Endothelial cell of umbilical vein (primary cell): ENCODE data around the gene TMEM47. TPM values are rescaled to one million over a fixed set of nuclear protein-coding genes. Genes with fewer than 3 reads are reported as not detected.
A peak's percentile ranks its signal among the peaks of the same experiment; 100 is the strongest.

Experiments used
- Bru-seq: library from RNA; stranded (reverse); fragments of 400-500 nt; gene quantifications from one replicate; lab custom pipeline; 2021; lab: Mats Ljungman, UMichigan
- BruChase-seq, 2 experiments: library from RNA; stranded (reverse); fragments of 400-500 nt; gene quantifications; one replicate each; lab custom pipeline; 2021; lab: Mats Ljungman, UMichigan
- BruUV-seq: library from RNA; stranded (reverse); fragments of 400-500 nt; replicated peaks from 2 replicates; lab custom pipeline; 2021; lab: Mats Ljungman, UMichigan
- CTCF ChIA-PET: fragments of 300-600, 350-600 bp; sonication (Branson Sonifier 250); formaldehyde crosslinking; loops from one replicate; lab custom pipeline; 2021; ENCODE audit warnings: antibody characterized with exemption, inconsistent platforms; lab: Charles Lee
- POLR2A ChIA-PET: fragments of 300-600, 350-600 bp; sonication (Branson Sonifier 250); formaldehyde crosslinking; loops from one replicate; lab custom pipeline; 2021; ENCODE audit warnings: antibody characterized with exemption, inconsistent platforms; lab: Charles Lee
- DNase-seq: peaks from one replicate; pipeline ENCODE4 v3.0.0-alpha.2; 2011; ENCODE audit warnings: low read depth, low spot score
- FAIRE-seq: peaks from 2 replicates; lab custom pipeline; 2011; peaks lifted over from hg19 to GRCh38; lab: Jason Lieb, UNC
- H2AFZ ChIP-seq: 2 replicates; pipeline ENCODE4 v1.6.0; 2012; ENCODE audit warnings: low read depth, low read length, control low read depth, inconsistent platforms
- H3K27ac ChIP-seq: 2 replicates; pipeline ENCODE4 v1.5.1; 2011; ENCODE audit warnings: low read depth, mild to moderate bottlenecking, control low read depth, low read length, moderate library complexity; ENCODE audit not compliant: insufficient read depth
- H3K27me3 ChIP-seq, 2 experiments: 2 replicates each; pipeline versions ENCODE4 v1.6.0 to v1.6.1; 2011; ENCODE audit warnings: low read length in 2 of 2, mixed read lengths in 1 of 2; ENCODE audit not compliant: control insufficient read depth in 2 of 2, insufficient read depth in 2 of 2
- H3K36me3 ChIP-seq, 2 experiments: 2 replicates in 1 of 2; 3 replicates in 1 of 2; pipeline ENCODE4 v1.5.1; 2011; ENCODE audit warnings: low read length in 2 of 2, mild to moderate bottlenecking in 1 of 2, moderate library complexity in 1 of 2; ENCODE audit not compliant: control insufficient read depth in 2 of 2, insufficient read depth in 2 of 2; ENCODE audit errors: extremely low read depth in 1 of 2
- H3K4me1 ChIP-seq: 3 replicates; pipeline ENCODE4 v1.5.1; 2011; ENCODE audit warnings: mild to moderate bottlenecking, low read length; ENCODE audit not compliant: control insufficient read depth, insufficient read depth; ENCODE audit errors: extremely low read depth
- H3K4me2 ChIP-seq: 2 replicates; pipeline ENCODE4 v1.6.1; 2011; ENCODE audit warnings: low read length, control low read depth, mixed read lengths; ENCODE audit not compliant: insufficient read depth
- H3K4me3 ChIP-seq, 3 experiments: fragments of 200-600 bp in 1 of 3; sonication (generic), shearing (Covaris generic) in 1 of 3; replicated peaks in 1 of 3; 2 replicates each; pipeline ENCODE4 v1.5.1; 2011 to 2016; ENCODE audit warnings: control low read depth in 3 of 3, low read length in 3 of 3, mild to moderate bottlenecking in 2 of 3, inconsistent platforms in 1 of 3, low read depth in 1 of 3, moderate library complexity in 1 of 3; ENCODE audit not compliant: insufficient read depth in 1 of 3
- H3K79me2 ChIP-seq: 2 replicates; pipeline ENCODE4 v1.6.0; 2012; ENCODE audit warnings: low read length, inconsistent platforms; ENCODE audit not compliant: control insufficient read depth, insufficient read depth
- H3K9ac ChIP-seq: replicated peaks from 2 replicates; pipeline ENCODE3; 2011; ENCODE audit warnings: low read length, control low read depth; ENCODE audit not compliant: insufficient read depth; ENCODE audit errors: extremely low read depth
- H3K9me1 ChIP-seq: replicated peaks from 3 replicates; pipeline ENCODE4 v1.6.0; 2011; ENCODE audit warnings: mild to moderate bottlenecking, low read length; ENCODE audit not compliant: control insufficient read depth, insufficient read depth; ENCODE audit errors: extremely low read depth
- H3K9me3 ChIP-seq: replicated peaks from 2 replicates; pipeline ENCODE4 v1.5.1; 2012; ENCODE audit warnings: low read length, inconsistent platforms; ENCODE audit not compliant: control insufficient read depth, insufficient read depth
- H4K20me1 ChIP-seq: replicated peaks from 2 replicates; pipeline ENCODE3; 2011; ENCODE audit warnings: mild to moderate bottlenecking, low read length; ENCODE audit not compliant: control insufficient read depth, insufficient read depth; ENCODE audit errors: extremely low read depth
- EZH2 ChIP-seq: IDR thresholded peaks from 2 replicates; pipeline ENCODE4 v1.6.1; 2012; ENCODE audit warnings: borderline replicate concordance, low read depth, mild to moderate bottlenecking, moderate library complexity, low read length, inconsistent platforms; ENCODE audit not compliant: severe bottlenecking
- FOS ChIP-seq: IDR thresholded peaks from 2 replicates; pipeline ENCODE4 v1.6.1; 2011; ENCODE audit warnings: mild to moderate bottlenecking, low read length, moderate library complexity, borderline replicate concordance; ENCODE audit not compliant: insufficient read depth
- GATA2 ChIP-seq: IDR thresholded peaks from 2 replicates; pipeline ENCODE4 v1.7.0; 2011; ENCODE audit warnings: low read depth, mild to moderate bottlenecking, moderate library complexity, mixed read lengths, low read length; ENCODE audit not compliant: insufficient read length, insufficient read depth
- JUN ChIP-seq: IDR thresholded peaks from 2 replicates; pipeline ENCODE4 v1.6.1; 2011; ENCODE audit warnings: borderline replicate concordance, low read depth; ENCODE audit not compliant: insufficient read length, insufficient read depth
- MYC ChIP-seq: IDR thresholded peaks from one replicate; pipeline ENCODE4 v1.6.1; 2011; ENCODE audit warnings: mild to moderate bottlenecking, low read depth, low read length
- POLR2A ChIP-seq: IDR thresholded peaks from 2 replicates; pipeline ENCODE4 v1.6.1; 2012; ENCODE audit warnings: low read depth, mild to moderate bottlenecking, control low read depth, low read length
- POLR2AphosphoS5 ChIP-seq: IDR thresholded peaks from 2 replicates; pipeline ENCODE4 v1.6.1; 2012; ENCODE audit warnings: low read depth, mild to moderate bottlenecking, control low read depth, low read length, moderate library complexity; ENCODE audit not compliant: insufficient read depth
- dilution Hi-C: fragments of 300-500 bp; cut with MboI; formaldehyde crosslinking; loops from one replicate; pipeline ENCODE4 v1.15.0; 2019; ENCODE audit warnings: low sequenced_read_pairs; ENCODE audit not compliant: extremely low pct_ligation_motif_present
- intact Hi-C: fragments of 100-400 bp; cut with micrococcal nuclease; formaldehyde crosslinking; loops from one replicate; pipeline ENCODE4 v1.10.0; 2022
- long read RNA-seq: library from polyadenylated mRNA; stranded (forward); transcript quantifications from one replicate; pipeline ENCODE4 v2.0.0, GENCODE V29; 2021
- polyA minus RNA-seq, 3 experiments: library from RNA; depleted of rRNA, polyadenylated mRNA; stranded (reverse); fragments of >200 nt; gene quantifications; 1 replicate in 1 of 3; 2 replicates in 2 of 3; pipeline ENCODE4 v1.2.3, GENCODE V29; 2011
- polyA plus RNA-seq, 4 experiments: library from polyadenylated mRNA; depleted of rRNA in 3 of 4; stranded (reverse) in 3 of 4; unstranded in 1 of 4; fragments of >200 nt; gene quantifications; 2 replicates each; pipeline versions ENCODE4 v1.2.1 to v1.2.3, GENCODE V29; 2011 to 2012; ENCODE audit warnings: missing spikeins in 1 of 4
- total RNA-seq: library from RNA; stranded (reverse); gene quantifications from 2 replicates; pipeline ENCODE4 v1.2.3, GENCODE V29; 2021
- TF ChIP-seq, protein P1 (sequence below): IDR thresholded peaks from 2 replicates; pipeline ENCODE4 v1.6.1; 2011; ENCODE audit not compliant: insufficient read depth, insufficient read length
- TF ChIP-seq, protein P2 (sequence below), 2 donors: IDR thresholded peaks; 1 replicate in 1 of 2; 2 replicates in 1 of 2; pipeline ENCODE4 v1.5.1; 2011; ENCODE audit warnings: low read length in 2 of 2, mild to moderate bottlenecking in 2 of 2, moderate library complexity in 2 of 2, control low read depth in 1 of 2, inconsistent platforms in 1 of 2, low read depth in 1 of 2; ENCODE audit not compliant: insufficient read depth in 1 of 2; ENCODE audit errors: extremely low read depth in 1 of 2

The TMEM47 gene
- total RNA-seq (22.2 and 26.8 TPM in 2 replicates), polyA plus RNA-seq (16.2 and 18.5 TPM in 2 replicates), polyA minus RNA-seq (27.4 and 30.3 TPM in 2 replicates), Bru-seq, nascent RNA (percentile 88 among the genes with signal in this experiment), BruChase-seq, experiment 1, labeled RNA remaining after a 6-hour chase (percentile 95 among the genes with signal in this experiment), BruChase-seq, experiment 2, labeled RNA remaining after a 2-hour chase (percentile 89 among the genes with signal in this experiment)
- 13.6 and 14.5 TPM in 2 replicates for polyA plus RNA-seq (2011; cell fraction: cytosol; rRNA removed)
- polyA plus RNA-seq (2011; cell fraction: nucleus; rRNA removed): 9.6 and 13.4 TPM in 2 replicates
- polyA plus RNA-seq (2012): 14.5 and 19.3 TPM in 2 replicates
- polyA minus RNA-seq (2011; cell fraction: cytosol; rRNA and poly(A)+ RNA removed): 10.1 TPM
- 13.8 and 22.0 TPM in 2 replicates for polyA minus RNA-seq (2011; cell fraction: nucleus; rRNA and poly(A)+ RNA removed)
- long read RNA-seq, full-length matches to known transcripts: 103 of 109 reads
- long read RNA-seq, partial matches to known transcripts: 0 of 109 reads
- long read RNA-seq, other reads (novel, unspliced or antisense): 6 of 109 reads

DNA sequence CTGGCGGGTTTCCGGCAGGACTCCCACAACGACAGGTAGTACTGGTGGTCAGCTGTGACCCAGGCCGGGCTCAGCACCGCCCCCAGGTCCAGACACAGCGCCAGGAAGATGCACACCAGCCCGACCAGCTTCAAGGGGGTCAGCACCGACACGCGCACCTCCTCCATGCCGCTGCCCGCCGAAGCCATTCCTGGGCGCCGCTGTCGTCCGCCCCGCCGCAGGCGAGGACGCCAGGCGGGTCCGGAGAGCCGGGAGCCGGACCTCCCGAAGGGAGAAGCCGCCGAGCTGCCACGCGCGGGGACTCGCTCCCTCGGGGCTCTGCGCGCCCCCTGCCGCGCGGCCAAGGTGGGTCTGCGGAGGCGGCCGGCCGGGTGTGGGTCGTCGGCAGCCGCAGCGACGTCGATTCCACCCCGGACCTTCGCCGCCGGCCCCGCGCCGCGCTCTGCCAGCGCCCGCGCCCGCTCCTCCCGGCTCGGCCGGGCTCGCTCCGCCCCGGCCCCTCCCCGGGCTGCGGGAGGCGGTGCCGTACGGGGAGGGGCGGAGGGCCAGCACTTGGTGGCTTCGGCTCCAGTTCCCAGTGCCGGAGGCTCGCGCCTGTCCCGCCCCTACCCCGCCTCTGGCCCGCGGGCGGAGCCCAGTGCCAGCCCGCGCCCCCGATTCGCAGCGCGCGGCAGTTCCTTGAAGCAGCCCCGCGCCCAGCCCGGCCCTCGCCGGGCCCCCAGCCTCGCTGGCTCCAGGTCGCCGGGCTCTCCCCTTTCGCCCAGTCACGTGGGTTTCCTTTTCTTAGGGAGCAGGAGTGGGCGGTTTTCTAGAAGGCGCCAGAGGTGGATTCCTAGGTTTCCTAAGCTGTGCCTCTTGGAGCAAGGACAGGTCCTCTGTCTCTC, at the start of gene TMEM47:
TMEM47 (minus strand) TSS at position 444 of the 884 bp plus-strand sequence; CDS start at position 188, 256 bp downstream.
- DNase-seq (peak; percentile 83), FAIRE-seq (peak; percentile 43)
- no peaks in the 10 kb centered on the region for H3K36me3 ChIP-seq
- H3K27me3 ChIP-seq: no peaks in the 10 kb centered on the region
- TF ChIP-seq FOS (no peak), GATA2 (no peak), EZH2 (no peak), POLR2A (peak; percentile 74), MYC (no peak), JUN (no peak), POLR2AphosphoS5 (peak; percentile 84)
- TF ChIP-seq, protein P1, sequence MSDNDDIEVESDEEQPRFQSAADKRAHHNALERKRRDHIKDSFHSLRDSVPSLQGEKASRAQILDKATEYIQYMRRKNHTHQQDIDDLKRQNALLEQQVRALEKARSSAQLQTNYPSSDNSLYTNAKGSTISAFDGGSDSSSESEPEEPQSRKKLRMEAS: no peak
- TF ChIP-seq, protein P2, sequence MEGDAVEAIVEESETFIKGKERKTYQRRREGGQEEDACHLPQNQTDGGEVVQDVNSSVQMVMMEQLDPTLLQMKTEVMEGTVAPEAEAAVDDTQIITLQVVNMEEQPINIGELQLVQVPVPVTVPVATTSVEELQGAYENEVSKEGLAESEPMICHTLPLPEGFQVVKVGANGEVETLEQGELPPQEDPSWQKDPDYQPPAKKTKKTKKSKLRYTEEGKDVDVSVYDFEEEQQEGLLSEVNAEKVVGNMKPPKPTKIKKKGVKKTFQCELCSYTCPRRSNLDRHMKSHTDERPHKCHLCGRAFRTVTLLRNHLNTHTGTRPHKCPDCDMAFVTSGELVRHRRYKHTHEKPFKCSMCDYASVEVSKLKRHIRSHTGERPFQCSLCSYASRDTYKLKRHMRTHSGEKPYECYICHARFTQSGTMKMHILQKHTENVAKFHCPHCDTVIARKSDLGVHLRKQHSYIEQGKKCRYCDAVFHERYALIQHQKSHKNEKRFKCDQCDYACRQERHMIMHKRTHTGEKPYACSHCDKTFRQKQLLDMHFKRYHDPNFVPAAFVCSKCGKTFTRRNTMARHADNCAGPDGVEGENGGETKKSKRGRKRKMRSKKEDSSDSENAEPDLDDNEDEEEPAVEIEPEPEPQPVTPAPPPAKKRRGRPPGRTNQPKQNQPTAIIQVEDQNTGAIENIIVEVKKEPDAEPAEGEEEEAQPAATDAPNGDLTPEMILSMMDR (IDR thresholded peaks at IDR 0.05; ENCODE audit: extremely low read depth in 1 of 2, insufficient read depth in 1 of 2, low read depth in 1 of 2, low read length in 2 of 2): peak in 1 of 2 donors; percentile 5
- BruUV-seq: no TSS peak
- no peaks in the 10 kb centered on the region for H3K9me1 ChIP-seq
- intact Hi-C loops (loop anchor here (5.0 to 10.0 kb wide), 3 partner anchors 152 to 300 kb away; no protein-coding TSS in a partner anchor), dilution Hi-C loops (no loop called here)
- H3K4me1 ChIP-seq: peaks cover 13% of the 10 kb centered on the region
- H3K4me3 ChIP-seq: peak within 1 kb of the TSS; percentile 59 to 95 (median 91)
- peak within 1 kb of the TSS; percentile 87 for H3K4me2 ChIP-seq
- POLR2A ChIA-PET: no interaction called here
- peak within 1 kb of the TSS; percentile 86 for H2AFZ ChIP-seq
- CTCF ChIA-PET: interaction anchor here (0.5 to 1.9 kb wide), 7 partner anchors 19 to 292 kb away, joined by 3 to 11 read pairs (median 3); no protein-coding TSS in a partner anchor
- H3K9ac ChIP-seq: peak within 1 kb of the TSS; percentile 70
- peaks cover 43% of the 10 kb centered on the region for H3K79me2 ChIP-seq
- peak within 1 kb of the TSS; percentile 74 for H3K27ac ChIP-seq
- H3K9me3 ChIP-seq: no peaks in the 10 kb centered on the region
- no peaks in the 10 kb centered on the region for H4K20me1 ChIP-seq
